ENCODE results near the gene DAPP1. TPM values are rescaled to one million over a fixed set of nuclear protein-coding genes. Genes with fewer than 3 reads are reported as not detected.
A peak's percentile ranks its signal among the peaks of the same experiment; 100 is the strongest.

The DAPP1 gene
- polyA plus RNA-seq, 3 donors = 0.85 to 1.8 (median 1.2) TPM

DNA sequence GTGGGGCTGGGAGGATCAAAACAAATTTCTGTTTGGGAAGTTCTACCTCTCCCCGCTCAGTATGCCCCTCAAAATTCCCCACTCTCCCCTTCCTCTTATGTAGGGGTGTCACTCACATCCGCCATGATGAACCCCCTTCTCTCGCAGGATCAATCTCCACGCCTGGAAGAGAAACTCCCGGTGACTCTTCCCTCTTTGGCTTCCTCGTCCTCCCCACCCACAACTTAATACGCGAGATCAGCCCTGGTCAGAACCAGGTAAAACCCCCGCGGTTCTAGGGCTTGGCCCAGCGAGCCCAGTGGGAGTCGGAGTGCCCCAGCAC, 77.2 kb downstream of the DAPP1 start:
- DNase-seq (ENCODE audit: low read depth in 3 of 3, low spot score in 2 of 3) = peak in 1 of 3 donors; percentile 10

DNA sequence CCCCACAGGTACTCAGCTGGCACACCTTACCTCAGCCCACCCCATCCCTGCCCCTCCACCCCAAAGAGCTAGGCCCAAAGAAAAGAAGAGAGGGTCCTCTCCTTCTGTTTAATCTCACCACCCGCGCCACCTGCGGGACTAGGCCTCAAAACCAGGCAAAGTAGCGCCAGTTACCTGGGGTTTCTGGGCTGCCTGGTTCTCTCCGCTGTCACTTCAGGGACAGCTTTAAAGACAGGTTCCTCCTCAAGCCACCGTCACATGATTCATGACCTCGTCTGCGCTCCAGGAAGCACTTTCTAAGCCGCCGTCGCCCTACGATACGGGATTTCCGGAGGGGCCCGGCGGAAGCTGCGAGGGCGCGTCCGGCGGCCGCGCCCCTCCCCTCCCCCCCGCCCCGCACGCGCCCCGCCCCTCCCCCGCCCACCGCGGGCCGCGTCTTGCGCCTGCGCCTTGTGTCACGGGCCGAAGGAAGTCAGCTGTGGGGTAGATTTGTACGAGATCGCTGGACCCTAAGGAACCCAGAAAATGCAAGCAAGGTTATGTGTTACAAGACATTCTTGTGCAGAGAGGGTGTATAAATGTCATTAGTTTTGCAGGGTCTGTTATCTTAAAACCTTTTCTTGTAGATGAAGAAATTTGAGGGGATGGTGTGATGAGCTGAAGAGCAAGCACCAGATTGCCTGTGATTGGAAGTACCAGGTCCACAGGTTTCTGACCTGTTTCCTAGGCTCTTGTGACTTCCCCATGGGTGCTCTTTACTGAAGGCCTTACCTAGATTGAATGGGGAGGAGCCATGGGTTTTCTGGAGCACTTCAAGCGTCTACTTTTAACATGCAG, 77.8 kb downstream of the DAPP1 start, which contains the start of gene LAMTOR3:
Gene LAMTOR3 (minus strand): TSS at position 267 of the 837 bp plus-strand sequence. CDS start 464 bp downstream, outside the sequence.
- peak; percentile 74 to 84 (median 79) for DNase-seq (ENCODE audit: low read depth in 3 of 3, low spot score in 2 of 3)

DNA sequence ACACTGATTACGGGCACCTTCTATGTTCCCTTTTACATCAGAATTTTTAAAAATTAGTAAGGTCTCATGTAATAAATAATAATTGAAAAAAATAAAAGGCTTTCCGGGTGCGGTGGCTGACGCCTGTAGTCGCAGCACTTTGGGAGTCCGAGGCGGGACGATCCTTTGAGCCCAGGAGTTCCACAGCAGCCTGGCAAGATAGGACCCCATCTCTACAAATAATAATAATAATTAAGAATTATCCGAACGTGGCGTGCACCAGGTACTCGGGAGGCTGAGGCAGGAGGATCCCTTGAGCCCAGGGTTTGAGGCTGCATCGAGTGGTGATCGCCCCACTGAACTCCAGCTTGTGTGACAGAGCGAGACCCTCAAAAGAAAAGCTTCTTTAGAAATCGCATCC, 78.4 kb downstream of the DAPP1 start:
- no peak for DNase-seq (ENCODE audit: low read depth in 3 of 3, low spot score in 2 of 3)

DNA sequence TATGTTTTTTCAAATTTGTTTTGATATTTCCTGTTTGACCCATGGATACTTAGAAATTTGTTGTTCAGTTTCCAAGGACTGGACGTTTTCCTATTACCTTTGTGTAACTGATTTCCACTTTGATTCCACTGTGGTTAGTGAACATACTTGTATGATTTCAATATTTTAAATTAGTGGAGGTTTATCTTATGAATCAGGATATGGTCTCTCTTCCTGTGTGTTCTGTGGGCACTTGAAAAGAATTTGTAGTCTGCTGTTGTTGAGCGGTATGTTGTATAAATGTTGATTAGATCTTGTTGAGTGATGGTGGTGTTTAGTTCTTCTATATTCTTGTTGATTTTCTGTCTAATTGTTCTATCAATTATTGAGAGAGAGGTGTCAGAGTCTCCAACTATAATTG, 98.8 kb downstream of the DAPP1 start:
- DNase-seq (ENCODE audit: low read depth in 3 of 3, low spot score in 2 of 3) = no peak

DNA sequence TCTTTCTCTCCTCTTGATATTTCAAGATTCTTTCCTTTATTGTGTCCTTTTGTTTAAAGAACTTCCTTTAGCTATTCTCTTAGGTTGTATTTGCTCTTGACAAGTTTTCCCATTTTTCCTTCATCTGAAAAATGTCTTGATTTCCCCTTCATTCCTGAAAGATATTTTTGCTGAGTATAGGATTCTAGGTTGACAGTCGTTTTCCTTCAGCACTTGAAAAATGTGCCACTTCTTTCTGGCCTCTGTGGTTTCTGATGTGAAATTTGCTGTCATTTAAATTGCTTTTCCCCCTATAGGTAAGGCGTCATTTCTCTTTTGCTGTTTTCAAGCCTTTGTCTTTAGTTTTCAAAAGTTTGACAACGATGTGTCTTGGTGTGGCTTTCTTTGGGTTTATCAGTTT, 100.9 kb downstream of the DAPP1 start:
- no peak for DNase-seq (ENCODE audit: low read depth in 3 of 3, low spot score in 2 of 3)

DNA sequence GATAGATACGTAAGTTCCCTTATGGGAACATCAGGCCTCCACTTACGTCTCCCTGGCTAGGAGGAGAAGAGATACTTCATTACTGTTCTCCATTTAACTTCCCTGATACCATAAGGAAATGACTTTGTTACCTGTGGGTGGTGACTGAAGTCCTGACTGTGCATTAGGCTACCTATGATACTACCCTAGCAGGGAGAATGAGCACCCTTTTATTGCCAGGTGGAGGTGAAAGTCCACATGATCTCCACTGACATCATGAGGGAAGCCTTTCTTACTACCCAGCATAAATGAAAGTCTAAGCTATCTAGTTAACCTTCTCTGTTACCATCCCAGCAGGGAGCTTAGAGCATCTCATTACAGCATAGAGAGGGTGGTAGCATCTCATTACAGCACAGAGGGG, 102.0 kb downstream of the DAPP1 start:
- DNase-seq (ENCODE audit: low read depth in 3 of 3, low spot score in 2 of 3) = no peak

Other genes starting within 250 kb of the DAPP1 start
- 10 to 100 TPM in 2 of 3 donors, 1 to 10 TPM in 1; 8.7 to 17.5 (median 13.2) TPM for gene MTTP, start 242.0 kb upstream of the DAPP1 start, polyA plus RNA-seq (ENCODE audit: insufficient read length in 3 of 3)
- gene C4orf54, start 159.0 kb upstream of the DAPP1 start, polyA plus RNA-seq (ENCODE audit: insufficient read length in 3 of 3) = 1 to 10 TPM in 1 of 3 donors, under 1 TPM in 2; 0.59 to 1.3 (median 0.76) TPM
- 100 to 1,000 TPM; 101 to 115 (median 109) TPM for gene LAMTOR3, start 77.6 kb downstream of the DAPP1 start, polyA plus RNA-seq (ENCODE audit: insufficient read length in 3 of 3)
- gene DNAJB14, start 129.8 kb downstream of the DAPP1 start, polyA plus RNA-seq (ENCODE audit: insufficient read length in 3 of 3) = 10 to 100 TPM; 36.8 to 40.8 (median 39.8) TPM
- gene H2AZ1, start 133.4 kb downstream of the DAPP1 start, polyA plus RNA-seq (ENCODE audit: insufficient read length in 3 of 3) = 100 to 1,000 TPM; 415 to 432 (median 421) TPM